PC-3 (cell line): ENCODE measurements around the gene GPC3. TPM values are rescaled to one million over a fixed set of nuclear protein-coding genes. Genes with fewer than 3 reads are reported as not detected.

ENCODE experiments used
- ATAC-seq: fragments of 200-7000 bp; cut with Tn5 transposase; 2 replicates; pipeline ENCODE4 v1.9.1; 2020; ENCODE audit warnings: mild to moderate bottlenecking, moderate library complexity
- BruUV-seq: library from RNA; stranded (reverse); fragments of 400-500 nt; replicated peaks from 2 replicates; lab custom pipeline; 2021; lab: Mats Ljungman, UMichigan
- CTCF ChIA-PET: fragments of 300-600 bp; sonication (Branson Sonifier 250); formaldehyde crosslinking; loops from one replicate; lab custom pipeline; 2022; ENCODE audit warnings: antibody characterized with exemption; lab: Charles Lee
- POLR2A ChIA-PET: fragments of 300-600 bp; sonication (Branson Sonifier 250); formaldehyde crosslinking; loops from one replicate; lab custom pipeline; 2022; ENCODE audit warnings: antibody characterized with exemption; ENCODE audit not compliant: unreplicated experiment; lab: Charles Lee
- DNase-seq: peaks from one replicate; pipeline ENCODE4 v3.0.0-alpha.2; 2015
- H2AFZ ChIP-seq: fragments of 300-600 bp; sonication (generic); 2 replicates; pipeline ENCODE4 v1.6.0; 2016; ENCODE audit warnings: antibody characterized with exemption, low read length
- H3F3A ChIP-seq: fragments of 300-600 bp; sonication (generic); one replicate; pipeline ENCODE4 v1.6.0; 2017; ENCODE audit warnings: antibody characterized with exemption, low read length, control low read depth, mild to moderate bottlenecking; ENCODE audit not compliant: unreplicated experiment
- H3K27ac ChIP-seq: fragments of 300-600 bp; sonication (generic); 2 replicates; pipeline ENCODE4 v1.5.1; 2016; ENCODE audit warnings: mild to moderate bottlenecking, low read length
- H3K27me3 ChIP-seq: fragments of 300-600 bp; sonication (generic); 2 replicates; pipeline ENCODE4 v1.6.1; 2016; ENCODE audit warnings: low read length, mixed read lengths
- H3K36me3 ChIP-seq: fragments of 300-600 bp; sonication (generic); 2 replicates; pipeline ENCODE4 v1.6.1; 2016; ENCODE audit warnings: low read depth, mixed run types, low read length, mixed read lengths
- H3K4me1 ChIP-seq: fragments of 300-600 bp; sonication (generic); 2 replicates; pipeline ENCODE4 v1.5.1; 2016; ENCODE audit warnings: low read length; ENCODE audit not compliant: insufficient read depth
- H3K4me2 ChIP-seq: fragments of 300-600 bp; sonication (generic); 2 replicates; pipeline ENCODE4 v1.6.0; 2016; ENCODE audit warnings: low read length
- H3K4me3 ChIP-seq: fragments of 300-600 bp; sonication (generic); 2 replicates; pipeline ENCODE4 v1.5.1; 2016; ENCODE audit warnings: mild to moderate bottlenecking, low read length, mixed read lengths
- H3K79me2 ChIP-seq: fragments of 300-600 bp; sonication (generic); 2 replicates; pipeline ENCODE4 v1.6.1; 2017; ENCODE audit warnings: low read length, mixed read lengths
- H3K9ac ChIP-seq: fragments of 300-600 bp; sonication (generic); 2 replicates; pipeline ENCODE4 v1.6.0; 2016; ENCODE audit warnings: mild to moderate bottlenecking, low read length
- H3K9me2 ChIP-seq: fragments of 300-600 bp; sonication (generic); replicated peaks from 2 replicates; pipeline ENCODE4 v1.6.1; 2016; ENCODE audit warnings: mixed run types, low read length, mixed read lengths
- H3K9me3 ChIP-seq: fragments of 300-600 bp; sonication (generic); 2 replicates; pipeline ENCODE4 v1.6.1; 2016; ENCODE audit warnings: low read length, mixed read lengths
- H4K20me1 ChIP-seq: fragments of 300-600 bp; sonication (generic); 2 replicates; pipeline ENCODE4 v1.6.1; 2016; ENCODE audit warnings: low read length, mixed read lengths
- CTCF ChIP-seq: fragments of 300-600 bp; sonication (generic); conservative IDR thresholded peaks from 2 replicates; pipeline ENCODE4 v1.5.1; 2017; ENCODE audit warnings: antibody characterized with exemption, low read depth, mild to moderate bottlenecking, low read length
- EZH2 ChIP-seq: fragments of 300-600 bp; sonication (generic); IDR thresholded peaks from one replicate; pipeline ENCODE4 v1.6.1; 2017; ENCODE audit warnings: antibody characterized with exemption, mild to moderate bottlenecking, low read length; ENCODE audit not compliant: unreplicated experiment
- EZH2phosphoT487 ChIP-seq: fragments of 300-600 bp; sonication (generic); IDR thresholded peaks from 2 replicates; pipeline ENCODE4 v1.6.1; 2018; ENCODE audit warnings: mild to moderate bottlenecking, antibody characterized with exemption, low read length, borderline replicate concordance
- intact Hi-C: fragments of 100-400 bp; cut with micrococcal nuclease; formaldehyde crosslinking; loops from 2 replicates; pipeline ENCODE4 v1.9.0; 2023
- total RNA-seq: library from RNA; depleted of rRNA; stranded (reverse); fragments of >200 nt; gene quantifications from 2 replicates; pipeline ENCODE4 v1.2.3, GENCODE V29; 2014

Gene GPC3
- total RNA-seq, 1 experiment from 2014 or later = not detected

DNA sequence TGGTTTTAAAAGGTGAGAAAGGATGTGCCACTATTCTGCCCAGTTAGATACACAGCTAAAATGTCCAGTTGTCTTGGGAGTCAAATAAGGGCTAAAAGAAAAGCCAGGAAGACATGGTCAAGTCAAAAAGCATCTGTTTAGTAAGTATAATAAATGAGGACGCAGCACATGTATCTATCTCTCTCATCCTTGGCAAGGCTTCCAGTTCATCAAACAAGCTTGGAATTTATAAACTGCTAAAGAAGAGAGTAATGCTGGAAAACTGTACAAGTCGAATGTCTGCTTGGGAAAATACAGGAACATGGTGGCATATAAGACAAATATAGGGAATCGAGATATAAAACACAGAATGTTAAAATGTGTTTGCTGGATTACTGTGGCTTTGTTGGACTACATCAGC lies 106.7 kb downstream of the GPC3 start:
- no peak overlapping the region for H2AFZ ChIP-seq
- H3K4me2 ChIP-seq = no peak overlapping the region
- no peaks in the 10 kb centered on the region for H3F3A ChIP-seq
- no peaks in the 10 kb centered on the region for H3K36me3 ChIP-seq
- intact Hi-C loops = no loop called here
- TF ChIP-seq EZH2 (no peak), CTCF (no peak), EZH2phosphoT487 (no peak)
- BruUV-seq = no TSS peak
- no peaks in the 10 kb centered on the region for H3K9me3 ChIP-seq
- H3K9ac ChIP-seq = no peak overlapping the region
- no peaks in the 10 kb centered on the region for H4K20me1 ChIP-seq
- peaks cover 30% of the 10 kb centered on the region; the same call in 1 of the 2 replicates for H3K27me3 ChIP-seq
- H3K4me1 ChIP-seq = no peaks in the 10 kb centered on the region
- ChIA-PET POLR2A (no interaction called here), CTCF (no interaction called here)
- no peaks in the 10 kb centered on the region for H3K9me2 ChIP-seq
- no peak for ATAC-seq
- H3K27ac ChIP-seq = no peak overlapping the region
- no peak overlapping the region for H3K4me3 ChIP-seq
- no peak for DNase-seq
- no peaks in the 10 kb centered on the region for H3K79me2 ChIP-seq

- POLR2A ChIA-PET = no interaction called here
- no peak for DNase-seq
- no peak overlapping the region for H2AFZ ChIP-seq
- CTCF ChIA-PET = no interaction called here
- no peaks in the 10 kb centered on the region for H3F3A ChIP-seq
- no peak overlapping the region for H3K9ac ChIP-seq
- no peak overlapping the region for H3K27ac ChIP-seq
- no peak for ATAC-seq
- no peaks in the 10 kb centered on the region for H3K9me2 ChIP-seq
- H3K79me2 ChIP-seq = no peaks in the 10 kb centered on the region
- intact Hi-C loops = no loop called here
- BruUV-seq = no TSS peak
- H3K9me3 ChIP-seq = no peaks in the 10 kb centered on the region
- no peak overlapping the region for H3K4me3 ChIP-seq
- H3K4me1 ChIP-seq = no peaks in the 10 kb centered on the region
- H3K4me2 ChIP-seq = no peak overlapping the region
- H4K20me1 ChIP-seq = no peaks in the 10 kb centered on the region
- H3K27me3 ChIP-seq = peaks cover 32% of the 10 kb centered on the region
- H3K36me3 ChIP-seq = no peaks in the 10 kb centered on the region
- TF ChIP-seq EZH2 (no peak), EZH2phosphoT487 (no peak), CTCF (no peak)
Observed at GRCh38 chrX:133876646-133877045, 108.7 kb downstream of the GPC3 start.

DNA sequence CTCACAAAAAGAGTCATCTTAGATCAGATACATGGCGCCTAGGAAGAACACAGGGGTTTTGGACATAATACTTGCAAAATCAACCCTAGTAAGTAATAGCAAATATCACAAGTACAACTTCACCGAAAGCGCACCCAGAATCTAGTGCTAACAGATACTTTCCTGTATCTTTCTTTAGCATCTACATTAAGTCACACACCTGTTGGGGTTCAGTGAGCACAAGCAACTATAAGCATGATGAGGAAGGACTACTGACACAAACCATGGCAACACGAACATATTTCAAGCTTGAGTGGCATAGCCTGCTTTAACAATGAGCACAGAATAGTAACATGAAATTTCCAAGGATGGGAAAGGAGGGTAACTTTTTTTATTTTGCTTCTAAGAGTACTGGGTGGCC lies 116.1 kb downstream of the GPC3 start:
- Histone ChIP-seq H3F3A (no peaks in the 10 kb centered on the region), H2AFZ (no peak overlapping the region), H4K20me1 (no peaks in the 10 kb centered on the region), H3K9ac (no peak overlapping the region), H3K4me1 (no peaks in the 10 kb centered on the region), H3K4me3 (no peak overlapping the region), H3K79me2 (no peaks in the 10 kb centered on the region), H3K9me3 (no peaks in the 10 kb centered on the region), H3K27ac (no peak overlapping the region), H3K27me3 (peaks cover 32% of the 10 kb centered on the region), H3K36me3 (no peaks in the 10 kb centered on the region), H3K9me2 (no peaks in the 10 kb centered on the region), H3K4me2 (no peak overlapping the region)
- ChIA-PET CTCF (no interaction called here), POLR2A (no interaction called here)
- ATAC-seq = no peak
- TF ChIP-seq CTCF (no peak), EZH2phosphoT487 (no peak), EZH2 (no peak)
- no peak for DNase-seq
- no TSS peak for BruUV-seq
- intact Hi-C loops = no loop called here
